SKM-1 treated with dmso at 0.1 percent for 144 hours (cell line): ENCODE measurements around the gene HOMER1.

Source experiments
- DNase-seq: peaks from one replicate; lab custom pipeline; 2025; ENCODE audit not compliant: unreplicated experiment; lab: John Stamatoyannopoulos, UW

The HOMER1 gene

GRCh38 chr5:79513704-79514390 is at the start of gene HOMER1:
TSS of gene HOMER1 (minus strand) at chr5:79514134. CDS start at chr5:79512774, 1,360 bp downstream.
- peak; percentile 74 for DNase-seq

- DNase-seq, result no peak
Observed at GRCh38 chr5:79563247-79563590, 49.3 kb upstream of the HOMER1 start.

GRCh38 chr5:79562351-79563246 is 48.7 kb upstream of the HOMER1 start:
- no peak for DNase-seq

GRCh38 chr5:79561525-79561893 is 47.6 kb upstream of the HOMER1 start:
- no peak for DNase-seq

GRCh38 chr5:79560771-79561524 is 47.0 kb upstream of the HOMER1 start:
- DNase-seq, result no peak

GRCh38 chr5:79555418-79555817 is 41.5 kb upstream of the HOMER1 start:
- no peak for DNase-seq

GRCh38 chr5:79552984-79553383 is 39.0 kb upstream of the HOMER1 start:
- no peak for DNase-seq

GRCh38 chr5:79547982-79548381 is 34.0 kb upstream of the HOMER1 start:
- DNase-seq, result no peak

GRCh38 chr5:79547429-79547822 is 33.5 kb upstream of the HOMER1 start:
- no peak for DNase-seq

- DNase-seq, result no peak
Observed at GRCh38 chr5:79546782-79547428, 33.0 kb upstream of the HOMER1 start.

GRCh38 chr5:79544131-79544530 is 30.2 kb upstream of the HOMER1 start:
- no peak for DNase-seq

GRCh38 chr5:79540939-79541338 is 27.0 kb upstream of the HOMER1 start:
- DNase-seq, result no peak

- DNase-seq, result no peak
Observed at GRCh38 chr5:79536193-79536906, 22.4 kb upstream of the HOMER1 start.

GRCh38 chr5:79535477-79536192 is 21.7 kb upstream of the HOMER1 start:
- DNase-seq, result no peak

- peak; percentile 8 for DNase-seq
Observed at GRCh38 chr5:79529110-79529509, 15.2 kb upstream of the HOMER1 start.

GRCh38 chr5:79527431-79527830 is 13.5 kb upstream of the HOMER1 start:
- no peak for DNase-seq

GRCh38 chr5:79526928-79527327 is 13.0 kb upstream of the HOMER1 start:
- no peak for DNase-seq

- no peak for DNase-seq
Observed at GRCh38 chr5:79526493-79526892, 12.6 kb upstream of the HOMER1 start.

GRCh38 chr5:79521156-79521555 is 7.2 kb upstream of the HOMER1 start:
- DNase-seq, result no peak

GRCh38 chr5:79518718-79519117 is 4.8 kb upstream of the HOMER1 start:
- DNase-seq, result no peak
